Fibroblast of the aortic adventitia (primary cell): ENCODE measurements around the gene NAV1. TPM values are rescaled to one million over a fixed set of nuclear protein-coding genes. Genes with fewer than 3 reads are reported as not detected.

Experiments used
- DNase-seq: peaks from one replicate; pipeline ENCODE4 v3.0.0-alpha.2; 2010; ENCODE audit warnings: low read depth
- H3K4me3 ChIP-seq: 2 replicates; pipeline ENCODE4 v1.5.1; 2011; ENCODE audit warnings: low read depth, mild to moderate bottlenecking, control low read depth, low read length, moderate library complexity
- total RNA-seq: library from RNA; depleted of rRNA; stranded (reverse); fragments of >200 nt; gene quantifications from 2 replicates; pipeline ENCODE4 v1.2.3, GENCODE V29; 2012; ENCODE audit warnings: low replicate concordance
- TF ChIP-seq, protein P1 (sequence below): IDR thresholded peaks from 2 replicates; pipeline ENCODE4 v1.5.1; 2011; ENCODE audit warnings: mild to moderate bottlenecking, low read length, control low read depth, inconsistent platforms; ENCODE audit not compliant: insufficient read depth

The NAV1 gene
- total RNA-seq, 1 donor, result 136 TPM

DNA sequence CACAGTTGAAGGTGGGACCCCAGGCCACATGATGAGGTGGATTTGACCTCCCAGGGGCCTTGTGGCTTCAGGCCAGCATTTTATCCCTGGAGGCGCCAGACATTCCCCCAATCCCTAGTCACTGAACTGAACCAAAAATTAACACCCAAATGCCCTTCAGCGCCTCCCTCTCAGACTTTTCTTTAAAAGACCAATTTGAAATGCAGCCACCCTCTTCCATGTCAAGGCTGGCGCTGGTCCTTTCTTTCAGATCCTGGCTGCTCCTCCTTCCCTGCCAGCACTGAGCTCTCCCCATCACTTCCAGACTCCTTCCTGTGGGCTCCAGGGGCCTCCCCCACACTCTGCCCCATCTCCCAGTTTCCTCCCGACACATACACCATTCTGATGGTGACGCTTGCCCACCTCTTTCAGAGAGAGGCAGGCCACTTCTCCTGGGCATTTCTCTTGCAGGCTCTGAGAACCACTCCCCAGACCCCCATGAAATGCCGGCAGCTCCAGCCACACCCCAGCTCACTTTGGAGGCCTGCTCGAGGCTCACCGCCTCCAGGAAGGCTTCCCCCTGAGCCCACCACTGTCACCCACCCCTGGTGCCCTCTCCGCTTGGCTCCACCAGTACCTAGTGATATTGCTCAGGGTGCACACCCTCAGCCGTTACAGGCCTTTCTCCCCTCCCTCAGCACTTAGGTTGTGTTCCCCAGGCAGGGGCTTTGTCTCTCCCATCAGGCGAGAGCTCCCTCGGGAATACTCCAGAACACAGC lies 27.0 kb downstream of the NAV1 start:
- TF ChIP-seq, protein P1, sequence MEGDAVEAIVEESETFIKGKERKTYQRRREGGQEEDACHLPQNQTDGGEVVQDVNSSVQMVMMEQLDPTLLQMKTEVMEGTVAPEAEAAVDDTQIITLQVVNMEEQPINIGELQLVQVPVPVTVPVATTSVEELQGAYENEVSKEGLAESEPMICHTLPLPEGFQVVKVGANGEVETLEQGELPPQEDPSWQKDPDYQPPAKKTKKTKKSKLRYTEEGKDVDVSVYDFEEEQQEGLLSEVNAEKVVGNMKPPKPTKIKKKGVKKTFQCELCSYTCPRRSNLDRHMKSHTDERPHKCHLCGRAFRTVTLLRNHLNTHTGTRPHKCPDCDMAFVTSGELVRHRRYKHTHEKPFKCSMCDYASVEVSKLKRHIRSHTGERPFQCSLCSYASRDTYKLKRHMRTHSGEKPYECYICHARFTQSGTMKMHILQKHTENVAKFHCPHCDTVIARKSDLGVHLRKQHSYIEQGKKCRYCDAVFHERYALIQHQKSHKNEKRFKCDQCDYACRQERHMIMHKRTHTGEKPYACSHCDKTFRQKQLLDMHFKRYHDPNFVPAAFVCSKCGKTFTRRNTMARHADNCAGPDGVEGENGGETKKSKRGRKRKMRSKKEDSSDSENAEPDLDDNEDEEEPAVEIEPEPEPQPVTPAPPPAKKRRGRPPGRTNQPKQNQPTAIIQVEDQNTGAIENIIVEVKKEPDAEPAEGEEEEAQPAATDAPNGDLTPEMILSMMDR, result no peak
- no peak for DNase-seq
- H3K4me3 ChIP-seq, result no peak overlapping the region

DNA sequence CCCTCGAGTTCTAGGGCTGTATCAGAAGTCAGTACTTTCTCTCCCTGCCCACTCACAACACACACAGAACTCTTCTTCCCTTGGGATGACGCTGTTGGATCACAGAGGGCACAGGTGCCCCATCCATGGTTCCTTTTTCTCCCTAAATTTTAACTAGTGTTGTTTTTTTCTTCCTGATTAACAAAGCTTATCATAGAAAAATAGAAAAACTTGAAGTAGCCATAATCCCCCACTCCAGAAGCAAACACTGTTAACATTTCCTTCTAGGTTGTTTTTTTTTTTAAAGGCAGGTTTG lies 27.5 kb downstream of the NAV1 start:
- no peak for DNase-seq
- no peak overlapping the region for H3K4me3 ChIP-seq
- TF ChIP-seq, protein P1, result no peak

- no peak overlapping the region for H3K4me3 ChIP-seq
- no peak for DNase-seq
- TF ChIP-seq, protein P1, result no peak
These were observed 28.2 kb downstream of the NAV1 start for GRCh38 chr1:201566933-201567801.

DNA sequence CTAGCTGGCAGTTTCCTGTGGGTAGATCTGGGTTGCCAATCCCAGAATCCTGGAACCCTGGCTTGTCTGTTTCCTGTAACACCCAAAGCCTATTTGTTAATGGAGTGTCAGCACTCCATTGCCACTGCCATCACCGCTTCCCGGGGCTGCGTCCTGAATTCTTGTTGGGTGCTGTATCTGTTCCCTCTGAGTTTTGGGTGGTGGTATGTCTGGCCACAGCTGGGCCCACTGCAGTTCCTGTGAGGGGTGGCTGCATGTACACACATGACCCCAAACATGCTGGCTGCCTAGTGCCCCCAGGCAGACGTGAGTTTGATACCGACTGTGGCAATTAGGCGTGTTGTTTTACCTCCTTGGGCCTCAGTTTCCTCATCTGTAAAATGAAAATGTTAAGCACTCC lies 29.3 kb downstream of the NAV1 start:
- no peak for DNase-seq
- TF ChIP-seq, protein P1, result no peak
- H3K4me3 ChIP-seq, result no peak overlapping the region

DNA sequence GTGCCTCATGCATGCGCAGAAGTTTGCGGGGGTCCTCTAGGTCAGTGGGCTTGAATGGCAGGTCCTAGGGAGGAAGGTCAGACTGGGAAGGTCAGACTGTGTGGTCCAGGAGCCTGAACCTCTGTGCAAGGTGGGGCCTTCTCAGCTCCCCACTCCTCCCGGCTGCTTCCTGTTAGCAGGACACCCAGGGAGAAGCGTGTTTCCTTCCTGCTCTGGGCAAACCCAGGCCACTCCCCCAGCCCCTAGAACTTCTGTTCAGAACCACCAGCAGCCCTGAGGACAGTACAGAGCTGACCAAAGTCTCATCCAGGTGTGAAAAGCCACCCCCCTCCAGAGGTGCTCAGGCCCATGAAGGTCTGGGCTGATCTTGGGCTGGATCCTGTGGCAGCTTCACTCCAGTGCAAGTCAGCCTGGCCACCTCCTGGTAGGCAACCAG lies 29.9 kb downstream of the NAV1 start:
- no peak for DNase-seq
- TF ChIP-seq, protein P1, result no peak
- no peak overlapping the region for H3K4me3 ChIP-seq

GRCh38 chr1:201570181-201570885 lies 31.4 kb downstream of the NAV1 start:
- no peak for DNase-seq
- H3K4me3 ChIP-seq, result no peak overlapping the region
- TF ChIP-seq, protein P1, result no peak
